OCI-LY3 (cell line): Measurements from ENCODE around the gene PVALB.

Experiments
- EZH2phosphoT487 ChIP-seq: fragments of 200-600 bp; shearing (Covaris generic); IDR thresholded peaks from 2 replicates; pipeline ENCODE4 v1.6.1; 2018; ENCODE audit warnings: antibody characterized with exemption, mixed run types, low read depth
- TF ChIP-seq, protein P1 (sequence below): fragments of 200-600, 300-600 bp; sonication (generic); IDR thresholded peaks from 2 replicates; pipeline ENCODE4 v1.5.1; 2014; ENCODE audit warnings: antibody characterized with exemption, low read length, low read depth

GRCh38 chr22:36839356-36840073, 22.7 kb upstream of the PVALB start:
- TF ChIP-seq, protein P1, sequence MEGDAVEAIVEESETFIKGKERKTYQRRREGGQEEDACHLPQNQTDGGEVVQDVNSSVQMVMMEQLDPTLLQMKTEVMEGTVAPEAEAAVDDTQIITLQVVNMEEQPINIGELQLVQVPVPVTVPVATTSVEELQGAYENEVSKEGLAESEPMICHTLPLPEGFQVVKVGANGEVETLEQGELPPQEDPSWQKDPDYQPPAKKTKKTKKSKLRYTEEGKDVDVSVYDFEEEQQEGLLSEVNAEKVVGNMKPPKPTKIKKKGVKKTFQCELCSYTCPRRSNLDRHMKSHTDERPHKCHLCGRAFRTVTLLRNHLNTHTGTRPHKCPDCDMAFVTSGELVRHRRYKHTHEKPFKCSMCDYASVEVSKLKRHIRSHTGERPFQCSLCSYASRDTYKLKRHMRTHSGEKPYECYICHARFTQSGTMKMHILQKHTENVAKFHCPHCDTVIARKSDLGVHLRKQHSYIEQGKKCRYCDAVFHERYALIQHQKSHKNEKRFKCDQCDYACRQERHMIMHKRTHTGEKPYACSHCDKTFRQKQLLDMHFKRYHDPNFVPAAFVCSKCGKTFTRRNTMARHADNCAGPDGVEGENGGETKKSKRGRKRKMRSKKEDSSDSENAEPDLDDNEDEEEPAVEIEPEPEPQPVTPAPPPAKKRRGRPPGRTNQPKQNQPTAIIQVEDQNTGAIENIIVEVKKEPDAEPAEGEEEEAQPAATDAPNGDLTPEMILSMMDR: no peak
- no peak for TF ChIP-seq EZH2phosphoT487
